Omental fat pad (tissue), 4 donors: ENCODE results near the gene TYW3. TPM values are rescaled to one million over a fixed set of nuclear protein-coding genes. Genes with fewer than 3 reads are reported as not detected.
A peak's percentile ranks its signal among the peaks of the same experiment; 100 is the strongest.
"Not testable (repeated sequence)": the region's sequence is repeated elsewhere in the genome, so short reads cannot be mapped to it uniquely, and the experiment has no call there.

Experiments
- ATAC-seq: fragments of 150-250 bp; one replicate; pipeline ENCODE4 v1.9.1; 2016; ENCODE audit warnings: mild to moderate bottlenecking, moderate library complexity; ENCODE audit not compliant: low FRiP score
- DNase-seq: peaks from one replicate; pipeline ENCODE4 v3.0.0-alpha.2; 2019; ENCODE audit warnings: low spot score
- CTCF ChIP-seq, 3 donors: fragments of 450-650 bp; IDR thresholded peaks; one replicate each; pipeline ENCODE4 v1.5.1; 2016 to 2017; ENCODE audit warnings: antibody characterized with exemption in 3 of 3, mild to moderate bottlenecking in 3 of 3, moderate library complexity in 2 of 3
- total RNA-seq, 4 donors: library from RNA; depleted of rRNA; stranded (reverse); fragments of >200 nt; gene quantifications; one replicate each; pipeline ENCODE4 v1.1.0, GENCODE V29; 2016

The TYW3 gene
- total RNA-seq, 4 donors from 2014 or later, result 11.2 to 19.7 (median 13.6) TPM

GRCh38 chr1:74729741-74730478 lies 3.0 kb upstream of the TYW3 start:
- TF ChIP-seq CTCF (IDR thresholded peaks at IDR 0.05), result no peak
- no peak for DNase-seq
- peak; percentile 65 for ATAC-seq

GRCh38 chr1:74731399-74732052 lies 1.4 kb upstream of the TYW3 start:
- ATAC-seq (no peak), DNase-seq (no peak)
- TF ChIP-seq CTCF (IDR thresholded peaks at IDR 0.05), result no peak

GRCh38 chr1:74732071-74732946 lies 643 bp upstream of the TYW3 start:
- ATAC-seq, result peak; percentile 20
- DNase-seq, result not testable (repeated sequence)

GRCh38 chr1:74733604-74734484 lies 892 bp downstream of the TYW3 start:
- ATAC-seq (peak; percentile 26), DNase-seq (no peak)
- TF ChIP-seq CTCF (IDR thresholded peaks at IDR 0.05), result no peak

GRCh38 chr1:74737333-74737732 lies 4.4 kb downstream of the TYW3 start:
- DNase-seq (no peak), ATAC-seq (no peak)
- TF ChIP-seq CTCF (IDR thresholded peaks at IDR 0.05), result no peak

GRCh38 chr1:74740307-74740980 lies 7.5 kb downstream of the TYW3 start:
- not testable (repeated sequence) for ATAC-seq, DNase-seq

GRCh38 chr1:74745247-74745646 lies 12.3 kb downstream of the TYW3 start:
- not testable (repeated sequence) for DNase-seq, ATAC-seq
